Frontal cortex (tissue), 4 donors: ENCODE results near the gene GPAT3. TPM values are rescaled to one million over a fixed set of nuclear protein-coding genes. Genes with fewer than 3 reads are reported as not detected.
A peak's percentile ranks its signal among the peaks of the same experiment; 100 is the strongest.

Experiments
- DNase-seq, 2 donors: peaks; one replicate each; pipeline ENCODE4 v3.0.0; 2012; ENCODE audit warnings: low spot score in 2 of 2
- FAIRE-seq: peaks from 2 replicates; lab custom pipeline; 2012; peaks lifted over from hg19 to GRCh38; lab: Jason Lieb, UNC
- small RNA-seq: library from RNA; depleted of rRNA; stranded (forward); fragments of <200 nt; gene quantifications from one replicate; pipeline ENCODE3, GENCODE V24; 2014
- total RNA-seq: library from RNA; depleted of rRNA; stranded (reverse); fragments of >200 nt; gene quantifications from one replicate; pipeline ENCODE4 v1.2.3, GENCODE V29; 2014
- donor health status: control.
- donor health status: control.
- donor health status: control.

The GPAT3 gene
- total RNA-seq, 1 donor from 2014 or later: not detected

DNA sequence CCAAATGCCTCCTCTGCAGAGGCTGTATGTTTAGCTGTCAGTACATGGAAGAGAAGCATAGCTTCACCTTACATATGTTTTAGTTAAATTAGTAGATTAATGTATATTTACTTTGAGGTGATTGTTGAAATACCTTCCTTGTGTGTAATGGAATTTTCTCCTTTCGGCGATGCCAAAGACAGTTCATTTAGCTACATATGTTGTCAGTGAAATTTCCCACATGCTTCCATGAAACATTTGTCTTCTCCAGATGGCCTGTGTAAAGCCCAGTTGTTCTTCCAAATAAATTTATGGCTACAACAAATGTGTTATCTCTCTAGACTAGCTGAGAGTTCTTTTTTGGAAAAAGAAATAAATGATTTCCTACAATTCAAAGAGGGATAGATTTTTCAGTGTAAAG is 95.2 kb downstream of the GPAT3 start:
- FAIRE-seq: no peak

DNA sequence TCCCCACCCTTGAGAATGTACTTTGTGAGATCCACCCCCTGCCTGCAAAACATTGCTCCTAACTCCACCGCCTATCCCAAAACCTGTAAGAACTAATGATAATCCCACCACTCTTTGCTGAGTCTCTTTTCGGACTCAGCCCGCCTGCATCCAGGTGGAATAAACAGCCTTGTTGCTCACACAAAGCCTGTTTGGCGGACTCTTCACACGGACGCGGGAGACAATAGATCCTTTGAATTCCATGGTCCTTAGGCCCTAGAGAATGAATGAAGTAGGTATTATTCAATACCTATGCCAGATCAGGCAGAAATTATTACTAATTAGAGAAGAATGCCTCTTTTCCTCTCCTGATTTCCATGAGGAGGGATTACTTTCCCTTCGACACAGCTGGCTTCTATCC is 101.0 kb downstream of the GPAT3 start:
- no peak for DNase-seq
- FAIRE-seq: no peak

More for the DNA sequence above, 95.2 kb downstream of the GPAT3 start:
- no peak for DNase-seq

DNA sequence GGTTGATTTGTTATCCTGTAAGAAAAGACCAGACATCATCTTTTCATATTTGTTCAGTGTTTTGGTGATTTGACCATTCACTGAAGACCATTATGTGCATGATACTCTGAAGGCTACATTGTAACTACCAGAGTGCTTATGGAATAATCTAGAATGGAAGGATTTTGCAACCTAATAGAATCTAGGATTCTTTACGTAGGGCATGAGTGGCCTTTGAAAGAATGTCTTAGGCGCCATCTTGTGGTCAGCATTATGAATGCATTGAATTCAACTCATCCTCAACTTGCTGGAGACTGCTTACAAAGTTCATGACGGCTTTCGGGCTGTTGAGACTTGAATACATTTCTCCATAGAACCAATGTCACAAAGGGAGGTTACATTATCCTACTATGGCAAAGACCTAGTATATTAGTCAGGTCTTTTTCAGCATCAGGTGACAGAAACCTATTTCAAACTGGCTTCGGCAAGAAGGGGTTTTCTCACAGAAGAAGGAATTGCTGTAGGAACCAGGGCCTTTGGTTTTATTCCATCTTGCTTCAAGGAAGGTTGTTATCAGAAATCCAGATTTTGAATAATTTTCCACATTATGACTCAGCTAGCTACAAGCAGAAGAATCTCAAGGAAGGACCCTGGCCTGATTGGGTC is 104.1 kb downstream of the GPAT3 start:
- FAIRE-seq (peak; percentile 76), DNase-seq (peak; percentile 34 to 67)

DNA sequence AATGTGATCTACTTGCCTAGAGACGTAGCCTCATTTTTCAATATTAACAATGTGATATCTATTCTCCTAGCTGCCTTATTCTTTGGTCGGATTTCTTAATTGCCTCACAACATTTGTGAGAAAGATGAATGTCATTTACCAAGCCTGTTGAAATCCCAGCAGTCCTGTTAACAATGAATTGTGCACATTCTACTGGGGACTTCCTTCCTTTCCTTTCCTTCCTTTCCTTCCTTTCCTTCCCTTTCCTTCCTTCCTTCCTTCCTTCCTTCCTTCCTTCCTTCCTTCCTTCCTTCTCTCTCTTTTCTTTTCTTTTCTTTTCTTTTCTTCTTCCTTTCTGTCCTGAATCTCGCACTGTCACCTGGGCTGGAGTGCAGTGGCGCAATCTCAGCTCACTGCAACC is 107.1 kb downstream of the GPAT3 start:
- FAIRE-seq (no peak), DNase-seq (no peak)

DNA sequence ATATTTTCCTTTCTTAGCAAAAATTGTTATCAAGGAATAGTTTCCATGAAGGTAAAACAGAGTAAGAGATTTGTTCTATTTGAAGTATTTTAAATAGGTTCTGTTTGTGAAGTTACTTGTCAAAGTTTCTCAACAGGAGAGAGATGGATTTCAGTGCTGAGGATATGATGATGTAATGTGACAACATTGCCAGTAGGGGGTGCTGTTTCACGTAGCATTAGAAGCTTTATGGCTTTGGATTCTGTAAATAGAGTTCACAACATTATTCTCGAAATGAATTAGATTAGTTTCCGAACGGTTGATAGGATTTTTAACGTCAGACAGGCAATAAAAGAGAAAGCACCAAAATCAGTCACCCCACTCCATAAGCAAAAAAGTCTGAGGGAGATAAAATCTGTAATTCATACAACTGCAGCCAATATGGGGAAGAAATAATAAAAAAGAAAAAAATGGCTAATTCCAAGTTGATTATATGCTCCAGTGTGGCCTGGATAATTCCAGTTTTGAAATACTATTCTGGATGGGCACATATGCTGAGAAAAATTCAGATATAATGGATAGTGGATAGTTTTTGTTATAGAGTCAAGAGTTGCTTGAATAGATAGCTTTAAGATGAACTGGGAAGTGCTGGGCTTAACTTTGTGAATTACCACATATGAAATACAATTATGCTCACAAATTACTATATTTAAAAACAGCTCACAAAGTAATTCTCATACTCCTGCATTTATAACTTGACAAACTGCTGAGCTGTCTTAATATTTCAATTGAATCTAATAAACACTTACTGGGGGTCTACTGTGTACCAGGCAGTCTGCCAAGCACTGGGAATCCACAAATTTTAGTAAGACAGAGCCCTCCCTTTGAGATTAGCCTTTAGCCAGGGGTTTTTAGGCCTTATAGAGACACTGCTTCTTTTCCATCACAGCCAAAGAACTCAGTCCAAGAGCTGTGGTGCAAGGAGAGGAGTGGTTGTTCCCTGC is 109.1 kb downstream of the GPAT3 start:
- FAIRE-seq: peak; percentile 93
- peak; percentile 35 to 61 for DNase-seq

DNA sequence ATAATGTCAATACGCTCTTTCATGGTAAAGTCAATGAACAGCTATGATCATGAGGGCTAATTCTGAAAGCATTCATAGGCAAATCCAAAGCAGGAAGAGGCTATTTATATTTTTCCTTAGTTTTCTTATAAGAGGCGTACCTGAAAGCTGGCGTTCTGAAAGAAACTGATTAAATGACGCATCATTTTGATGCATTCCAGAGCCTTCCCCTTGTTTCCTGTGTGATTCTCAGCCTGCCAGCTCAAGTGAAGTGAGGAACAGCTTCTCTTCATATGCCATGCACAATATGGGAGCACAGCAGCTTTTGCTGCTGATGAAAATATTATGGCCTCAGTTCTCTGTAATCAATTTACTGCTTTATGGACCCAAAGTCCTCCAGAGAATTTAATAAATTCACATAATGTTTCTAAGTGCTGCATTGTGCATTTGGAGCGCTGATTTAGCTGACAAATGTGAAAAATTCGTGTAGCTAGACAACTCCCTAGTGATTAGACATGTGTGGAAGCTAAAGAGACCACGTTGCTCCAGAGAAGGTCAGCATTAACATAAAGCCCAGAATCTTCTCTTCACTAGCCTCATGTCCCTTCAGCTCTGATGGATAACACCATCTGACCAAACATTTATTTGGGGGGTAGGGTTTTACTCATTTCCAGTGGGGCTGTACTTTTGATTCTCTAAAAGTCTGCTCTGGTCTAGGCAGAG is 110.8 kb downstream of the GPAT3 start:
- FAIRE-seq: no peak
- DNase-seq: no peak

DNA sequence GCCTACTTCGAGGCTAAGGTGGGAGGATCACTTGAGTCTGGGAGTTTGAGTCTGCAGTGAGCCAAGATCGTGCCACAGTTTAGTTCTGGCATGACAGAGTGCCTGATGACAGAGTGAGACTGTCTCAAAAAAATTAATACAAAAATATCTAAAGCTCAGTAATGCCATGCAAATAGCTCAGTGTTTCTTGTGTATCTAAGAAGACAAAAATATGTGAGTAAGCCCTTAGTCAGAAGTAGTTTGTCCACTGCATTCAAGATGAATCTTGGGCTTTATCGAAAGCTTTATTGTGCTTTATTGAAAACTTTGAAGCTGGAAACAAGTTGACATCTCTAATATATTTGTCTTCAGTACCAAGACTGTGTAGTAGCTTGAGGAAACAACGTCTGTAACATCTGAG is 115.9 kb downstream of the GPAT3 start:
- FAIRE-seq (no peak), DNase-seq (no peak)

Small RNA genes lying within 50 kb of the gene (small RNA-seq; reads per million reads assigned to genes)
- not detected for gene RF00019

Other genes with a start within 250 kb of the GPAT3 start
- gene HPSE, start 201.3 kb upstream of the GPAT3 start, total RNA-seq: 0.82 TPM
- gene HELQ, start 80.3 kb upstream of the GPAT3 start, total RNA-seq: 22.8 TPM
- gene MRPS18C, start 80.0 kb upstream of the GPAT3 start, total RNA-seq: 35.9 TPM
- gene ABRAXAS1, start 51.0 kb upstream of the GPAT3 start, total RNA-seq: 5.3 TPM